ENCODE results near the gene NUDT4. TPM values are rescaled to one million over a fixed set of nuclear protein-coding genes. Genes with fewer than 3 reads are reported as not detected.

The NUDT4 gene
- polyA plus RNA-seq, 1 donor (not counting 4 experiments of a cell fraction or from before 2014, with no cell fraction given): 33.2 TPM

DNA sequence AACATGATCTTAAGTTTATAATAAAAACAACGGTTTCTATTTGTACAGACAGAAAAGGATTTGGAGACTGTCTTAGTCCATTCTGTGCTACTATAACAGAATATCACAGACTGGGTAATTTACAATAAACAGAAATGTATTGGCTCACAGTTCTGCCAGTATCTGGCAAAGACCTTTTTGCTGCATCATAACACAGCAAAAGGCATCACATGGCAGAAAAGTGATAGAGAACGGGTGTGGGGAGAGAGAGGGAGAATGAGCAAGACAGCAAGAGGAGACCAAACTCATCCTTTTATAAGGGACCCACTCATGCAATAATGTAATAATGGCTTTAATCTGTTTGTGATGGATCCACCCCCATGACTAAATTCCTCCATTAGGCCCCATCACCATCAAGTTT lies 17.0 kb upstream of the NUDT4 start:
- Histone ChIP-seq H3K9me1 (ENCODE audit: control insufficient read depth, extremely low read depth, insufficient read depth, low read length) (no peaks in the 10 kb centered on the region), H4K20me1 (ENCODE audit: control insufficient read depth, extremely low read depth, insufficient read depth, low read length) (no peaks in the 10 kb centered on the region), H3K36me3 (ENCODE audit: control insufficient read depth in 2 of 2, extremely low read depth in 1 of 2, insufficient read depth in 2 of 2, low read length in 2 of 2) (no peaks in the 10 kb centered on the region), H3K79me2 (ENCODE audit: control insufficient read depth, insufficient read depth, low read length) (no peaks in the 10 kb centered on the region), H3K9ac (ENCODE audit: control insufficient read depth, extremely low read depth, insufficient read depth, low read length) (no peak overlapping the region), H2AFZ (ENCODE audit: control insufficient read depth, low read length) (no peak overlapping the region), H3K9me3 (ENCODE audit: control insufficient read depth, low read depth, low read length) (no peaks in the 10 kb centered on the region), H3K27me3 (ENCODE audit: control insufficient read depth, extremely low read depth, insufficient read depth, low read length) (no peaks in the 10 kb centered on the region), H3K4me3 (ENCODE audit: control insufficient read depth in 2 of 3, extremely low read depth in 1 of 3, insufficient read depth in 2 of 3, low read depth in 1 of 3, low read length in 3 of 3) (no peak overlapping the region), H3K4me2 (ENCODE audit: control insufficient read depth, extremely low read depth, insufficient read depth, low read depth, low read length) (no peak overlapping the region), H3K4me1 (ENCODE audit: control insufficient read depth, extremely low read depth, insufficient read depth, low read length) (no peaks in the 10 kb centered on the region), H3K27ac (ENCODE audit: control insufficient read depth, insufficient read depth, low read length) (no peak overlapping the region)
- DNase-seq (ENCODE audit: low read depth, low spot score): no peak
- no peak for TF ChIP-seq EZH2 (IDR thresholded peaks at IDR 0.05; ENCODE audit: low read length)
- TF ChIP-seq, protein P1, sequence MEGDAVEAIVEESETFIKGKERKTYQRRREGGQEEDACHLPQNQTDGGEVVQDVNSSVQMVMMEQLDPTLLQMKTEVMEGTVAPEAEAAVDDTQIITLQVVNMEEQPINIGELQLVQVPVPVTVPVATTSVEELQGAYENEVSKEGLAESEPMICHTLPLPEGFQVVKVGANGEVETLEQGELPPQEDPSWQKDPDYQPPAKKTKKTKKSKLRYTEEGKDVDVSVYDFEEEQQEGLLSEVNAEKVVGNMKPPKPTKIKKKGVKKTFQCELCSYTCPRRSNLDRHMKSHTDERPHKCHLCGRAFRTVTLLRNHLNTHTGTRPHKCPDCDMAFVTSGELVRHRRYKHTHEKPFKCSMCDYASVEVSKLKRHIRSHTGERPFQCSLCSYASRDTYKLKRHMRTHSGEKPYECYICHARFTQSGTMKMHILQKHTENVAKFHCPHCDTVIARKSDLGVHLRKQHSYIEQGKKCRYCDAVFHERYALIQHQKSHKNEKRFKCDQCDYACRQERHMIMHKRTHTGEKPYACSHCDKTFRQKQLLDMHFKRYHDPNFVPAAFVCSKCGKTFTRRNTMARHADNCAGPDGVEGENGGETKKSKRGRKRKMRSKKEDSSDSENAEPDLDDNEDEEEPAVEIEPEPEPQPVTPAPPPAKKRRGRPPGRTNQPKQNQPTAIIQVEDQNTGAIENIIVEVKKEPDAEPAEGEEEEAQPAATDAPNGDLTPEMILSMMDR (optimal IDR thresholded peaks at IDR 0.05 in 1 of 3, IDR thresholded peaks at IDR 0.05 in 1 of 3, conservative IDR thresholded peaks at IDR 0.05 in 1 of 3; ENCODE audit: extremely low read depth in 1 of 3, insufficient read depth in 2 of 3, low read length in 3 of 3): no peak
- dilution Hi-C loops (cut with MboI; ENCODE audit: extremely low pct_ligation_motif_present, low sequenced_read_pairs): no loop called here
- no peak for FAIRE-seq

DNA sequence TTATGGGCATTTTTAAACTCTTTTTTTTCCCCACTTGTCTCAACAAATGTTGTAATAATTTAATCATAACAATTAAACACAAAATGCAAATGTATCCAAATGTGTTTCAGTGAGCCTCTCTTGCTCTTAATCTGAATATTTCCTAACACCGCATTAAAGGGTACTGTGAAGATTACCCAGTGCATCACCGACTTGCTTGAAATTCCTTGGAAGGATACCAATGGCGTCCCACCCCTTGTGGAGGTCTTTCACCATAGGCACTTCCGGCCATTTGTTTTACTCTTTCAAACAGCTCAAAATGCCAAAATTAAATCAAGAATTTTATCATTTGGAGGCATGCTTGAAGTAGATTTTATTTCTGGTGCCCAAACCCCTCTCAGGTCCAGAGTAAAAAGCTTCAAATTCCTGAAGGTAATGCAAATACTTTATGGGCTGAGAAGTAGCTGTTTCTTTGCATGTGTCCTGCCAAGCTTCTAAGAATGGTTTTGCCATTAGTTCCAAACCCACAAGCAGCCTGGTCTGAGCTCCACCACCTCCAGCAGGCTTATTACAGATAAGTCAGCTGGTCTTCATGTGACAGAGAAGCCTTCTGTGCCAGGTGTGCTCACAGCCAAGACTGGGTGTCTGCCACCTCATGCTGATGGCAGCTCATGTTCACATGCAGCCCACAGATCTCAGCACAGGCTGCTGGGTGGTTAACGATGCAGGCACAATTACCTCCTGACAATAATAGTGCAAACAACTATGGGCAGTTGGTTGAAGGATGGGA lies 16.4 kb upstream of the NUDT4 start:
- DNase-seq (ENCODE audit: low read depth, low spot score) (no peak), FAIRE-seq (no peak)
- Histone ChIP-seq H2AFZ (ENCODE audit: control insufficient read depth, low read length) (no peak overlapping the region), H3K4me1 (ENCODE audit: control insufficient read depth, extremely low read depth, insufficient read depth, low read length) (no peaks in the 10 kb centered on the region), H3K36me3 (ENCODE audit: control insufficient read depth in 2 of 2, extremely low read depth in 1 of 2, insufficient read depth in 2 of 2, low read length in 2 of 2) (no peaks in the 10 kb centered on the region), H4K20me1 (ENCODE audit: control insufficient read depth, extremely low read depth, insufficient read depth, low read length) (no peaks in the 10 kb centered on the region), H3K79me2 (ENCODE audit: control insufficient read depth, insufficient read depth, low read length) (no peaks in the 10 kb centered on the region), H3K9me1 (ENCODE audit: control insufficient read depth, extremely low read depth, insufficient read depth, low read length) (no peaks in the 10 kb centered on the region), H3K27me3 (ENCODE audit: control insufficient read depth, extremely low read depth, insufficient read depth, low read length) (no peaks in the 10 kb centered on the region), H3K9me3 (ENCODE audit: control insufficient read depth, low read depth, low read length) (no peaks in the 10 kb centered on the region), H3K4me3 (ENCODE audit: control insufficient read depth in 2 of 3, extremely low read depth in 1 of 3, insufficient read depth in 2 of 3, low read depth in 1 of 3, low read length in 3 of 3) (no peak overlapping the region), H3K4me2 (ENCODE audit: control insufficient read depth, extremely low read depth, insufficient read depth, low read depth, low read length) (no peak overlapping the region), H3K27ac (ENCODE audit: control insufficient read depth, insufficient read depth, low read length) (no peak overlapping the region), H3K9ac (ENCODE audit: control insufficient read depth, extremely low read depth, insufficient read depth, low read length) (no peak overlapping the region)
- TF ChIP-seq, protein P1 (optimal IDR thresholded peaks at IDR 0.05 in 1 of 3, IDR thresholded peaks at IDR 0.05 in 1 of 3, conservative IDR thresholded peaks at IDR 0.05 in 1 of 3; ENCODE audit: extremely low read depth in 1 of 3, insufficient read depth in 2 of 3, low read length in 3 of 3): no peak
- TF ChIP-seq EZH2 (IDR thresholded peaks at IDR 0.05; ENCODE audit: low read length): no peak
- dilution Hi-C loops (cut with MboI; ENCODE audit: extremely low pct_ligation_motif_present, low sequenced_read_pairs): no loop called here

Measured in keratinocyte (primary cell).